ENCODE measurements around the gene GALNT18. TPM values are rescaled to one million over a fixed set of nuclear protein-coding genes. Genes with fewer than 3 reads are reported as not detected.

Gene GALNT18
- polyA plus RNA-seq, 1 donor (not counting 4 experiments of a cell fraction or from before 2014, with no cell fraction given): 27.2 TPM

- Histone ChIP-seq H3K27ac (ENCODE audit: control insufficient read depth, insufficient read depth, low read length) (no peak overlapping the region), H2AFZ (ENCODE audit: control insufficient read depth, low read length) (no peak overlapping the region), H3K4me3 (ENCODE audit: control insufficient read depth in 2 of 3, extremely low read depth in 1 of 3, insufficient read depth in 2 of 3, low read depth in 1 of 3, low read length in 3 of 3) (no peak overlapping the region), H3K9me3 (ENCODE audit: control insufficient read depth, low read depth, low read length) (no peaks in the 10 kb centered on the region), H4K20me1 (ENCODE audit: control insufficient read depth, extremely low read depth, insufficient read depth, low read length) (no peaks in the 10 kb centered on the region), H3K27me3 (ENCODE audit: control insufficient read depth, extremely low read depth, insufficient read depth, low read length) (peaks cover 10% of the 10 kb centered on the region), H3K36me3 (ENCODE audit: control insufficient read depth in 2 of 2, extremely low read depth in 1 of 2, insufficient read depth in 2 of 2, low read length in 2 of 2) (no peaks in the 10 kb centered on the region), H3K9ac (ENCODE audit: control insufficient read depth, extremely low read depth, insufficient read depth, low read length) (no peak overlapping the region), H3K4me1 (ENCODE audit: control insufficient read depth, extremely low read depth, insufficient read depth, low read length) (no peaks in the 10 kb centered on the region), H3K4me2 (ENCODE audit: control insufficient read depth, extremely low read depth, insufficient read depth, low read depth, low read length) (no peak overlapping the region), H3K79me2 (ENCODE audit: control insufficient read depth, insufficient read depth, low read length) (no peaks in the 10 kb centered on the region), H3K9me1 (ENCODE audit: control insufficient read depth, extremely low read depth, insufficient read depth, low read length) (no peaks in the 10 kb centered on the region)
- DNase-seq (ENCODE audit: low read depth, low spot score) (no peak), FAIRE-seq (no peak)
- dilution Hi-C loops (cut with MboI; ENCODE audit: extremely low pct_ligation_motif_present, low sequenced_read_pairs): no loop called here
- TF ChIP-seq, protein P1, sequence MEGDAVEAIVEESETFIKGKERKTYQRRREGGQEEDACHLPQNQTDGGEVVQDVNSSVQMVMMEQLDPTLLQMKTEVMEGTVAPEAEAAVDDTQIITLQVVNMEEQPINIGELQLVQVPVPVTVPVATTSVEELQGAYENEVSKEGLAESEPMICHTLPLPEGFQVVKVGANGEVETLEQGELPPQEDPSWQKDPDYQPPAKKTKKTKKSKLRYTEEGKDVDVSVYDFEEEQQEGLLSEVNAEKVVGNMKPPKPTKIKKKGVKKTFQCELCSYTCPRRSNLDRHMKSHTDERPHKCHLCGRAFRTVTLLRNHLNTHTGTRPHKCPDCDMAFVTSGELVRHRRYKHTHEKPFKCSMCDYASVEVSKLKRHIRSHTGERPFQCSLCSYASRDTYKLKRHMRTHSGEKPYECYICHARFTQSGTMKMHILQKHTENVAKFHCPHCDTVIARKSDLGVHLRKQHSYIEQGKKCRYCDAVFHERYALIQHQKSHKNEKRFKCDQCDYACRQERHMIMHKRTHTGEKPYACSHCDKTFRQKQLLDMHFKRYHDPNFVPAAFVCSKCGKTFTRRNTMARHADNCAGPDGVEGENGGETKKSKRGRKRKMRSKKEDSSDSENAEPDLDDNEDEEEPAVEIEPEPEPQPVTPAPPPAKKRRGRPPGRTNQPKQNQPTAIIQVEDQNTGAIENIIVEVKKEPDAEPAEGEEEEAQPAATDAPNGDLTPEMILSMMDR (optimal IDR thresholded peaks at IDR 0.05 in 1 of 3, IDR thresholded peaks at IDR 0.05 in 1 of 3, conservative IDR thresholded peaks at IDR 0.05 in 1 of 3; ENCODE audit: extremely low read depth in 1 of 3, insufficient read depth in 2 of 3, low read length in 3 of 3): no peak
- no peak for TF ChIP-seq EZH2 (IDR thresholded peaks at IDR 0.05; ENCODE audit: low read length)
These were observed 35.6 kb upstream of the GALNT18 start for GRCh38 chr11:11657218-11657955.

- Histone ChIP-seq H3K9me1 (ENCODE audit: control insufficient read depth, extremely low read depth, insufficient read depth, low read length) (no peaks in the 10 kb centered on the region), H3K4me2 (ENCODE audit: control insufficient read depth, extremely low read depth, insufficient read depth, low read depth, low read length) (no peak overlapping the region), H3K27me3 (ENCODE audit: control insufficient read depth, extremely low read depth, insufficient read depth, low read length) (no peaks in the 10 kb centered on the region), H3K4me1 (ENCODE audit: control insufficient read depth, extremely low read depth, insufficient read depth, low read length) (no peaks in the 10 kb centered on the region), H4K20me1 (ENCODE audit: control insufficient read depth, extremely low read depth, insufficient read depth, low read length) (no peaks in the 10 kb centered on the region), H2AFZ (ENCODE audit: control insufficient read depth, low read length) (no peak overlapping the region), H3K4me3 (ENCODE audit: control insufficient read depth in 2 of 3, extremely low read depth in 1 of 3, insufficient read depth in 2 of 3, low read depth in 1 of 3, low read length in 3 of 3) (no peak overlapping the region), H3K27ac (ENCODE audit: control insufficient read depth, insufficient read depth, low read length) (no peak overlapping the region), H3K36me3 (ENCODE audit: control insufficient read depth in 2 of 2, extremely low read depth in 1 of 2, insufficient read depth in 2 of 2, low read length in 2 of 2) (no peaks in the 10 kb centered on the region), H3K9me3 (ENCODE audit: control insufficient read depth, low read depth, low read length) (no peaks in the 10 kb centered on the region), H3K9ac (ENCODE audit: control insufficient read depth, extremely low read depth, insufficient read depth, low read length) (no peak overlapping the region), H3K79me2 (ENCODE audit: control insufficient read depth, insufficient read depth, low read length) (no peaks in the 10 kb centered on the region)
- no peak for DNase-seq (ENCODE audit: low read depth, low spot score)
- dilution Hi-C loops (cut with MboI; ENCODE audit: extremely low pct_ligation_motif_present, low sequenced_read_pairs): no loop called here
- FAIRE-seq: no peak
- no peak for TF ChIP-seq EZH2 (IDR thresholded peaks at IDR 0.05; ENCODE audit: low read length)
- TF ChIP-seq, protein P1 (optimal IDR thresholded peaks at IDR 0.05 in 1 of 3, IDR thresholded peaks at IDR 0.05 in 1 of 3, conservative IDR thresholded peaks at IDR 0.05 in 1 of 3; ENCODE audit: extremely low read depth in 1 of 3, insufficient read depth in 2 of 3, low read length in 3 of 3): no peak
These were observed 19.8 kb upstream of the GALNT18 start for GRCh38 chr11:11641581-11641980.

Data from keratinocyte (primary cell).